HG03064 (cell line): ENCODE data around the gene COMMD8.
A peak's percentile ranks its signal among the peaks of the same experiment; 100 is the strongest.
"Not testable (repeated sequence)": the region's sequence is repeated elsewhere in the genome, so short reads cannot be mapped to it uniquely, and the experiment has no call there.

Experiments used
- ATAC-seq: cut with Tn5 transposase; IDR thresholded peaks from one replicate; pipeline ENCODE4 v1.9.1; 2021; ENCODE audit warnings: low read depth; ENCODE audit not compliant: unreplicated experiment

The COMMD8 gene

DNA sequence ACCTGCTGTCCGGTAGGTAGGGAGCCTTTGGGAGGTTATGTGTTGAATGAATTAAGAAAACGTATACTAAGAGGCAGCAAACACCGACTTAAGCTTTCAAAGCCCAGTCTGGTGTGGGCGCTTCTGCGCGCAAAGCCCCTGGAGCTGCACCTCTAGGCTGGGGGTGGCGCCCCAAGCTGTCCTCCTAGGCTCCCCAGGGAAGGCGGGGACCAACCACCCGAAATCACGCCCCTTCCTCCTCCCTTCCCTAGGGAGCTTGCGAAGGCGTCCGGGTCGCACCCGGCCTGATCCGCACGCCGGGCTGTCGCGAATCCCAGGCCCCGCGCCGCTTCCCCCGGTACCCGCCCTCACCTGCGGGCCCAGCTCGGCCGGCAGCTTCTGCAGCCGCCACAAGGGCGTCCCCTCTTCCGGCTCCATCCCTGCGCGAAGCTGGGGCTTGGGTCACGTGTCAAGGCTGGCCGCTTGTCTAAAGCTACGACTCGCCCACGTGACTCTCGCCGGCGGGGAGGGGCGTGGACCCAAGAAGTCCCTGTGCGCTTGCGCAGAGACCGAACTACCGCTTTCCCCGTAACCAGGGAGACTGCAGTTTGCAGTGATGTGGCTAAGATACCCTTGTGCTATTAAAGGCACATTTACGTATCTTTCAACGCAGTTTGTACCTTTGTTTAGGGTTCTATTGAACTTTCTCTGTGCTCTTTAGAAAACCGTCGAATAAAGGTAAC is at the start of gene COMMD8:
Gene COMMD8 (minus strand): TSS at position 468 of the 722 bp plus-strand sequence. CDS start 51 bp downstream, at position 417.
- peak; percentile 89 for ATAC-seq

DNA sequence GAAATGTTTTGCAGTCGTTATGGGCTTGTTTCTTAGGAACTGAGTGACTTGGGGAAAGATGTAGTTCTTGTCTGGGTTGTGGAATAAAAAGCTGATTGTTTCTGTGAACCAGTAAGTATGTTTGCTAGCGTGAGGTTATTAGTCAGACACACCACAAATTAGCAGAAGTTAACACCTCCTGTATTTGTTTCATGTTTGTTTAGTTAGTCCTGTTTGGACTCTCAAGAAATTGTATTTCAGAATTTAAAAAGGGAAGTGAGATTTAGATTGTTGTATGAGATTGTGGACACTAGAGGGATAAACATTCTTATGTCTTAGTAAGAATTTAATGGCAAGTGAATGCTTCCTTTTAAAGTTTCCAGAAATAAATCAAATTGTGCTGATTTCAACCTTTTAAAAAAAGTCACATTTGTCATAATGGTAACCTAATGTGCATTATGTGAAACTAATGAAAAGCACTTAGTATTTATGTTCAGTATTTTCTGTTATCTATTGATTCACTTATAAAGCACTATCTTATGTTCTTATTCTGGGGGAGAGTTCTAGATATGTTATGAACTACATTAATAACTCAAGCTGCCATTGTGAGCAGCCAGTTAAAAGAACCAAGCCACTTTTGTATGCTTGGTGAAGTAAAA is 47.1 kb upstream of the COMMD8 start:
- ATAC-seq, result peak; percentile 94

DNA sequence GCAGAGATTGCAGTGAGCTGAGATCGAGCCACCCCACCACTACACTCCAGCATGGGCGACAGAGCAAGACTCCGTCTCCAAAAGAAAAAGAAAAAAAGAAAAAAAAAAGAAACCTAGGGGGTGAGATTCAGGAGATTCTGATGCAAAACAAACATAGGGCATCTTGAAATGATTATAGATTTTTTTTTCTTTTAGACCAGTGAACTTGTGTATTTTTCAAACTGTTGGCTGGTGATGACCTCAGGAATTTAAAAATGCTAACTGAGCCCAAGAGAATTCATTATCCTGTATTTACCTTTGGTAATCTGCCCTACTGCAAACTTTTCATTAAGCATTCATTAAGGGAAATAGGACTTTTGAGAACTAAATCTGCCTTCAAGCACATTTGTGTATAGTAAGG is 42.2 kb upstream of the COMMD8 start:
- no peak for ATAC-seq

DNA sequence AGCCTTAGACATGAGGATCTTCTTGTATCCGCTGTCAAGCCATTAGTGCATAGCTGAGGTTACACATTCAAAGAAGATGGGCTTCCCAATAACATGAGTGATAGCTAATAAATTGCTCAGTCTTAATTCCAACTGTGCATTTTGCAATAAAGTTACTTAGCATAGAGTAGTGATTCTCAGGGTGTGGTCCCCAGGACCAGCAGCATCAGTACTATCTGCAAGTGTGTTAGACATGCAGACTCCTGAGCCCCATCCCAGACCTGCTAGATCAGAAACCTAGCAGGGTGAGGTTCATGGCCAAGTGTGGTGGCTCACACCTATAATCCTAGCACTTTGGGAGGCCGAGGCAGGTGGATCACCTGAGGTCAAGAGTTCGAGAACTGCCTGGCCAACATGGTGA is 41.6 kb upstream of the COMMD8 start:
- no peak for ATAC-seq

DNA sequence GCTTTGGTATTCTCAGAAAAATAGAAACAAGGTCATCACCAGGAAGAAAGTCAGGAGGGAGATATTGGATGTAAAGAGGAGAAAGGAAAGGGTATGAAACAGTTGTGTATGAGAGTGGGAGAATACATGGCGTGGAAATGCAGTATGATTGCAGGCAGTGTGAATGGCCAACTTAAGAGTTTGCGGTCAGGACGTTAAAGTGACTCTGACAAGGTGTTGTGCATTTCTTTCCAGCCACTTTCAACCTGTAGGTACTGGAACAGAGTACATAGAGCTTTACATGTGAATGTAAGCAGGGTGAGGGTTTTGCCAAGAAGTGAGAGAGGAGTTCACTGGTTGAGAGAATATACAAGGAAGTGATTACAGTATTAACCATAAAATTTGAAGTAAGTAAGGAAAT is 37.3 kb upstream of the COMMD8 start:
- no peak for ATAC-seq

DNA sequence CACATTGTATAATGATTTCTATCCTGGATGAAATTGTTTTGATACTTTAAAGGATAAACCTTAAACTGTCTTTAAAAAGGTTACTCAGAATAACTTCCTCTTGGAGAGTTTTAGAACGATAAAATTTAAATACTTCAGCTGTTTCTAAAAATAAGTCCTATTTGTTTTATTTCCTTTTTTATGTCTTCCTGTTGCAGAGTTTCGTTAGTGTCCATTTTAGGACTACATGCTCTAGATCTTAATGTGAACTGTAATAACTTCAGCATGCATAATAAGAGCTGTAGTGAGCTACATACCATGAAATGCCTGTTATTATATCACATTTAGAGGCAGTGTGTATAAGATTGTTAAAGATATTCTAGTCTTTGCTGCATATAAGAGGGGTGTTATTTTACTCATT is 36.2 kb upstream of the COMMD8 start:
- no peak for ATAC-seq

DNA sequence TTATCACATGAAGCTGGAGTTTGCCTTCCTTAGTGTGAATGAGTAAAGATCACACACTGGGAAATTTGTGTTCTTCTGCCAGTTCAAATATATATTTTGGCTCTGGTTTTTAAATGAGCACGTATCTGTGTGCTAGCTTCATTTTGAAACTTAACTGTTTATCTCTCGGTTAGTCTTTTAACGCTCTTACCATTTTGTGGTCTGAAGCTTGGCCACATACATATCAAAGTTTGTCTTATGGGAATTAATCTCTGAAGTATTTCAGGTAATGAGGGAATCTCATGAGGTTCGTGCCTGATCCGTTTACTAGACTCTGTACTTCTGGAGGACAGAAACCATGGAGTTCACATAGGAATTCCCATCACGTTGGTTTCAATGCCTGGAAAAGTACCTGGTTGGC is 35.4 kb upstream of the COMMD8 start:
- ATAC-seq, result no peak

DNA sequence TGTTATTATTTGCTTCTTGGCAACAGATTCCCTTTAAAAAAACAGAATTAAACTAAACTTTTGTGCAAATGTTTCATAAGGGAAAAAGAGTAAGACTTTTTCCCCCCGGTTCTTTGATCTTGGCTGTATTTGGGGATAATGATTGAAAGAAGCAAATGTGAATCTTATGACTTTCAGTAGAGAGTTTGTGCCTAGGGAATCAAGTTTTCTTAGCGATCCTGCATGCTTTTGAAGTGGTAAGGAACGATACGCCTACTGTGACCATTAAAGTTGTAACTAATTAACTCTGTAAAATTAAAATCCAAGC is 30.6 kb upstream of the COMMD8 start:
- ATAC-seq, result no peak

DNA sequence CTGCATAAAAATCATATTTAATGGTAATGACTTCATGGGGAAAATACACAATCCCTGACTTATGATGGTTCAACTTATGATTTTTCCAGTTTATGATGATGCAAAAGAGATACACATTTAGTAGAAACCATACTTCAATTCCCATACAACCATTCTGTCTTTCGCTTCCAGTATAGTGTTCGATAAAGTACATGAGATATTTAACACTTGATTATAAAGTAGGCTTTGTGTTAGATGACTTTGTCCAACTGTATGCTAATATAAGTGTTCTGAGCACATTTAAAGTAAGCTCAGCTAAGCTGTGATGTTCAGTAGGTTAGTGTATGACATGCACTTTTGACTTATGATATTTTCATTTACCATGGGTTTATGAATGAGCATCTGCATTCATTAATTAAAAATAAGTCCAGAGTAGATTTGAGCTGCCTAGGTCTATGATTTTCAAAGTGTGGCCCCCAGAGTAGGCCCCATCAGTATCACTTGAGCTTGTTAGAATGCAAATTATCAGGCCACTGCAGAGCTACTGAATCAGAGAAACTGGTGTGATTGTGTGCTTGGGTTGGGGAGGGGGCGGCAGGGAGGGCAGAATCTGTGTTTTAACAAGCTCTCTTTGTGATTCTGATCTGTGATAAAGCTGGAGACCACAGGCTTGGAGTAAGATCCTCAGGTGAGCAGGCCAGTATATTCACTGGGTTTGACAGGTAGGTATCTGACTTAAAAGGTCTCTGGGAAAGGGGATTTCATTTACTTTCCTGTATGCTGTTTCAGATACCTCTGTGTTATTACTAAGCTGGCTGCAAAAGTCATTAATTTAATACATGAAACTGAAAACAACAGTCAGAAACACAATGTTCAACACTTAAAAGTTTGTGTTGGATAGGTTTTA is 30.0 kb upstream of the COMMD8 start:
- peak; percentile 50 for ATAC-seq

DNA sequence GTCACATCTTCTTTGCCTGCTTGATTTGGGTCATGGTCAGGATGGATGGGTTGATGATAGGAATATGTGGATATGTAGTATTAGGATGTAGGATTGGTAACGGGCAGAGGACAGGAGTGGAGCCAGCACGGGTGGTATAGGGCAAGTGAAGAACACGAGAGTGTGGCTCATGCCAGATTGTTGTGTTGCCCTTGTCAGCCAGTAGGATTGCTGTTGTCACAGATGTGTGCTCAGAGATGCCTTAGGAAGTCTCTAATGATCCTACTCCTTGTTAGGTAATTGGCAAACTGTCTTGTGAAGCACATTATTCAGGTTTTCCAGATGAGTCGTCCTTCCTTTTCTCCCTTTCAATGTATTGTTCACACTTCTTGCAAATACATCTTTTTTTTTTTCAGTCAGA is 27.0 kb upstream of the COMMD8 start:
- ATAC-seq, result peak; percentile 47

DNA sequence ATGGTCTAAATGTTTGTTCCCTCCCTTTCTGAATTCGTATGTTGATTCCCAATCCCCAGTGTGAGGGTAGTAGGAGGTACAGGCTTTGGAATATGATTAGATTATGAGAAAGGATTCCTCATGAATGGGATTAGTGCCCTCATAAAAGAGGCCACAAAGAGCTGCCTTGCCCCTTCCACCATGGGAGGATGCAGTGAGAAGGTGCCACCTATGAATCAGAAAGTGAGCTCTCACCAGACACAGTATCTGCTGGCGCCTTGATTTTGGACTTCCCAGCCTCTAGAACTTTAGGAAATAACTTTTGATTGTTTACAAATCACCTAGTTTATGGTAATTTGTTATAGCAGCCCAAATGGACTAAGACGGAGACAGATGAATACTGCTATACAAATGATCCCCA is 25.2 kb upstream of the COMMD8 start:
- no peak for ATAC-seq

DNA sequence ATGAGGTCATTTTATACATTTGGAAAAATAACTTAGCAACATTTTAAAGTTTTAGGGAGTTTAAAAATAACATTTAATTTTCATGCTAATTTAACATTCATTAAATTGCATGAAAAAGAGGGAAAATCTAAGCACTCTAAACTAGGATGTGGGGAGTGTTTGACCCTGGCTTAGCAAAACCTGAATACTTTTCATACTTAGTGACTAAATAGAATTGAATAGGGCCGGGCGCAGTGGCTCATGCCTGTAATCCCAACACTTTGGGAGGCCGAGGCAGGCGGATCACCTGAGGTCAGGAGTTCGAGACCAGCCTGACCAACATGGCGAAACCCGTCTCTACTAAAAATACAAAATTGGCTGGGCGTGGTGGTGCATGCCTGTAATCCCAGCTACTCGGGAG is 23.2 kb upstream of the COMMD8 start:
- not testable (repeated sequence) for ATAC-seq

DNA sequence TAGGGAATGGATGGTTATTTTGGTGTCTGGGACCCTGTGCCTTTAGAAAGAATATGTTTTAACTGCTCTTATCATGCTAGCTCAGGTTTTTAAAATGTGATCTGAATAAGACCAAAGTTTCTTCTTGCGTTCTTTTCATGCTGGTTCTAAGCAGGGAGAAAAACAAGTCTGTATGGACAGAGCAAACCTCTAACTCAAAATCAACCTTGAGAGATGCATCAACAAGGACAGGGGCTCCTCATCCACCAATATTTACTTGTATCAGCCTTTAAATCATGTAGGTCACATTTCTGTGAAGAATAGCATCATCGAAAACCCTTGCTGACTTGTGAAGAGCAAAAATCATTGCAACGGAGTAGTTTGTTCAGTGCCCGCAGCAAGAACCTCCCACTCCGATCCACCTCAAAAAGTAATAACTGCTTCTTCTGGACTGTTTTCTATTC is 22.8 kb upstream of the COMMD8 start:
- no peak for ATAC-seq

DNA sequence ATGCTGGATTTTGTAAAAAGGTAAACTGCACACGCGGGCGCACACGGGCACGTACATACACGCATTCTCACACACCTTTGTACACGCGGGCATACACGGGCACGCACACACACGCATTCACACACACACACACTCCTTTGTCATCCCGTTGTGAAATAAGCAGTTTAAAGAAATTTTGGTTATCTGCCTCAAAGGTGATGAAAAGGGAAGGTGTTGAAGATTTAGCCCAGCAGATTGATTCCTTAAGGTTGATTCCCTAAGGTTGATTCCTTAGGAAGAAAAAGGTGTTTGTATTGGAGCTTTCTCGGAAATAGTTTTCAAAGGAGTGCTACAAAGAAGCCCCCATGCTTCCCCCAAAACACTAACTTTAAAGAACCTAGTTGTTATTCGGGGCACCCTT is 22.3 kb upstream of the COMMD8 start:
- ATAC-seq, result no peak

DNA sequence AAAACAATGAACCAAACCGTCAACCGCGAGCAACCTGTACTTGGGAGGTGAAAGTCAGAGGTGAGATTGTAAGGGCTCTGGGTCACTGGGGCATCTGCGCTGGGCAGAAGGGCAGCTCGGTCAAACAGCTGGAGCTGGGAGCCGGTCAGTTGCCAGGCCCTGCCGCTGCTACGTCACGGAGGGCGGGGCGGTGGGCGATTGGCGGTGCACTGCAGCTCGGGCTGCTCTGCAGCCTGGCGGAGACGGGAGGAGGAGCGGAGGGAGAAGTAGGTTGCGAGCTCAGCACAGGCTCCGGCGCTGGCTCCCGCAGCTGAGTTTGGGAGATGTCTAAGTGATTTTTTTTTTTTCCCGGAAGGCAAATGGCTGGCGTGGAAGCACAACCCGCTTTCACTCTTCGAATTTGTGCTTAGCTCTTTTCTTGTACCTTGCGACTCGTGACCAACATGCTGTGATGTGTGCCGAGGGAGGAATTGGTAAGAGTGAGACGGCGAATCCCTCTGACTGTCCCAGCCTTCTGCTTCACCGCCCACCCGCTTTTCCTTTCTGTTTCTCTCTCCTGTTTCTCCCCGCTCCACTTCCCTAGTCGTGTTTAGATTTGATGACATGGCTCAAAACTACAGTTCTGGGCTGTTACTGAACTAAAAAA is 21.7 kb upstream of the COMMD8 start, which contains the start of gene ATP10D:
Gene ATP10D (plus strand): TSS at position 229 of the 646 bp plus-strand sequence. CDS start 27,266 bp downstream, outside the sequence.
- peak; percentile 93 for ATAC-seq

DNA sequence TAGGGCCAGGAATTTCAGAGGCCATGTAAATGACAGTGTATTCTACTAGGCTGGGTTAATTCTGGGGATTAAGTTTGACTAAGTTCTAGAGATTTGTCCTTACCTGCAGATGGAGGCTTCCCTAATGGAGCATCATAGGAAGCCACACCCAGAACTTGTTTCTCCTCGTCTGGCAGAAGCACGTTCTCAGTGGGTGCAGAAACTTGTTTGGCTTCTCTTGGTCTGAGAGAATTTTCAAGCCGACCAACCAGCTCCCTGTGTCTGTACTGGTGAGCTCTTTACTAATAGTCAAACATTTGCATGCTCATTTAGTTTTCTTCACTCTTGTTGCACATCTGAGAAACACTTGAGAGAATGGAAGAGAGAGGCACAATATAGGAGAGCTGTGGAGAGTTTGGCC is 20.7 kb upstream of the COMMD8 start:
- no peak for ATAC-seq

DNA sequence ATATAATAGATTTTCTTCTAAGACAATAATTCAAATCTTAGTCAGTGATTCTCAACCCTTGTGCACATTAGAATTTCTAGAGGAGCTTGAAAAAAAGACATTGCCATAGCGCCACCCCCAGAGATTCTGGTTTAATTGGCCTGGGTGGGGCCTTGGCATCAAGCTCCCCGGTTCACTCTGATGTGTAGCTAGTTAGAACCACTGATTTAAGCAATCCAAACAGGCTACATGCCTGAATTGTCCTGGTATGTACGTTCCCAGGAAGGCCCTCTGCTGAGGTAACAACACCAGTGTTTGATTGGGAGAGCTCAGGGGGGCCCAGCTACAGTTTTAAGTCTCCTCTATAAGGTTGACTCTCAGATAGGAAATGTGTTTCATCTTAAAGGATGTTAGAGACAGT is 20.2 kb upstream of the COMMD8 start:
- ATAC-seq, result no peak

DNA sequence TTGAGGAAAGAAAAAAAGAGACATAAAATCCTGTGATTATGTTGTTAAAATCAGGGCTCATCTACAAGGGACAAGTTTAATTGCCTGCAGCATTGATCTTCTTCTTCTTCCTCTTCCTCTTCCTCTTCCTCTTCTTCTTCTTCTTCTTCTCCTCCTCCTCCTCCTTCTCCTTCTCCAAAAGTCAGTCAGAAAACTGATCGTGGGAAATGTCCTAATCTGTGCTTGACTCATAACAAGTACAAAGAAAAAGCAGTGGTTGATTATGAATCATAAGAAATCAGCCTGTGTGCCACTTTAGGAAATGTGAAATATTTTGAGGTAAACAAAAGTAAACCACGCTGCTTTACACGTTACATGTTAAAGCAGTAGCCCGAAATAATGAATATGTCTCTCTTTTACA is 18.8 kb upstream of the COMMD8 start:
- ATAC-seq, result no peak

DNA sequence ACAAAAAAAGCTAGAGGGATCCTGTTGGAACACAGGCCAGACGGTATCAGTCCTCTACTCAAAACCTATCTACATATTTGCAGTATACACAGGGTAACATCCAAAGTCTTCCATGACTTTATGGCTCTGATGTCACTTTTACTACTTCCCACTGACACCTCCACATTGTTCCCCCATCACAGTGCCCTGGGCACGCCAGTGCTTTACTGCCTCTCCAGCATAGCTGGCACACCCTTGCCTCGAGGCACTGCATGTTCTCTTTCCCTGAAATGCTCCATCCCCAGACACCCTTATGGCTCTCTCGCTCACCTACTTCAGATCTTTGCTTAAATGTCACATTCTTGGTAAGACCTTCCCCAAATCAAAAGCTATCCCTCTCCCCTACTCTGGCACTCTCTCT is 15.3 kb upstream of the COMMD8 start:
- ATAC-seq, result no peak

DNA sequence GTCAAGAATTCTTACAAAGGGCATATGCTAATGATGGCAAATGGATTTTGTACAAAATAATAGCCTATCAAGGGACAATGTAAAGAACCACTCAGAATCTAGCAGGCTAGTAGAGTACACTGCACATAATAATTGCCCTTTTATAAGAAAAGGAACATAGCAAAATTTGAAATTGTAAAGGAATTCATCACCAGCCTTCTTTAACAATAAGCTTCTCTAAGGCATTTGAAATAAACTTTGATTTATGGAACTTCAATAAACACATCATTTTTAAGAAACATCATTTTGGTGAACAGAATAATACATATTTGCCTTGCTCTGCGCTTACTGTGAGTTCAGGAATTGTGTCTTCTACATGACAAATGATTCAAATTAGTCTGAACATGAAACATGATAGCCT is 11.9 kb upstream of the COMMD8 start:
- no peak for ATAC-seq

DNA sequence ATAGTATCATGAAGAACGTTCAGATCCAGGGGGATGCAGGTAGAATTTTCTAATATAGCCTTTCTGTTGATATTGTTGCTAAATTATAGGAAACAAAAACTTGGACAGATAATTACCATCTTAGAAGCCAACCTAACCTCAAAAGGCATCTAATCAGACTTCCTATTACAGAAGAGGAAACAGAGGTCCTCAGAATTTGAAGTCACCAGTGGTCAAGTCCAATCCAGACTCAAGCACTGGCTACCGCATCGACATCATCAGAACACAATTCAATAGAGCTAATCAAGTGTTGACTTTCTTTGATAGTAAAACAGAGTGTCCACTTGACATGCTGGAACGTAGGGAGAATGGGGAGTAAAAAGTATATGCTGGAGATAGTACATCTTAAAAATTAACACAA is 11.3 kb upstream of the COMMD8 start:
- no peak for ATAC-seq
